GM21723 (cell line): ENCODE measurements around the gene OGFOD2.

ENCODE experiments used
- ATAC-seq: cut with Tn5 transposase; IDR thresholded peaks from one replicate; pipeline ENCODE4 v1.9.1; 2021; ENCODE audit warnings: mild to moderate bottlenecking, moderate library complexity; ENCODE audit not compliant: unreplicated experiment

OGFOD2 gene

DNA sequence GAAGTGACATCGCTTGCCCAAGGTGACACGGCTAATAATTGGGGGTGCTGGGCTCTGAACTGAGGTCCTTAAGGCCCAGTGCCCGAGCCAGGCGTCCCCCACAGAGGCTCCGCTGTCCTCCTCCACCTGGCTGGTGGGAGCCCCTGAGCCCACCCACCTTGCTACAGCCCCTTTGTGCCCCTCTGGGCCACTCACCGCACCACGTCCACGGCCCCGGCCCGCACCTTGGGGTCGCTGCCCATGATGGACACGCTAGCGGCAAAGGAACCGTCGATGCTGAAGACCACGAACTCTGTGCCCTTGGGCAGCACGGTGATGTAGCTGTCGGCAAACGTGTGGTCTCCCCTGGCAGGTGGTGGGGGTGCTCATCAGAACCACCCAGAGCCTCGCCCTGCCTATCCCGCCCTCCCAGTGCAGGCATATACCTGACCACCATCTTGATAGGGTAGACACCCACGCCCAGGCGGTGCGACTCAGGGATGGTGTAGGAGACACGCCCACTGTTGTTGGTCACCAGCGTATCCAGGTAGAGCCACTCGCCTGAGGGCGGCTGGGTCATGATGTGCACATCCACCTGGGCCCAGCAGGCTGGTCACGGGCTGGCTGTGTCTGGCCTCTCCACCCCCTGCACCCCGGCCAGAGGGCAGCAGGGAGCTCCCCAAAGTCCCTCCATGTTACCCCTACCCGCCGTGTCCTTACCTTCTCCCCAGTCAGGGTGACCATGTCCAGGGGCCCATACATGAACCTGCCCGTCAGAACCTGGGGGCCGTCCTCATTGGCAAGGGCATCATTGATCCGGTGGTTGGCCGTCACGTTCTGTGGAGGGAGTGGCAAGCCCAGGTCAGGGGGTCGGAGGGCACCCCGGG, 12.3 kb downstream of the OGFOD2 start:
- ATAC-seq = no peak

DNA sequence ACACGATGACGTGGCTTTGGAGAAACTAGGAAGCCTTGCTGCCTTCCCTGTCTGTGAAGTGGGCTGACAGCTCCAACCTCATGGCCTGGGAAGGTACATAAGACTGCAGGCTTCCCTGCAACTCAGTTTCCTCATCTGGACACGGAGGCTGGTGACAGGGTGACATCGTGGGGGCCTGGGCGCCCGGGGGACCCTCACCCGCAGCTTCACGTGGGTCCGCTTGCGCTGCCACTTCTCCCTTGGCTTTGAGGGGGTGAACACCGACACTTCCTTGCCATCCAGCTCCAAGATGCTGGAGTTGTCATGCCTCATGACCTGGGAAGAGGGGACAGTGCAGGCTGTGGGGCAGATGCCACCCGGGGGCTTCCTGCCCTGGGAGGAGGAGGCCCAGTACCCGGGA, 13.0 kb downstream of the OGFOD2 start:
- ATAC-seq = no peak

DNA sequence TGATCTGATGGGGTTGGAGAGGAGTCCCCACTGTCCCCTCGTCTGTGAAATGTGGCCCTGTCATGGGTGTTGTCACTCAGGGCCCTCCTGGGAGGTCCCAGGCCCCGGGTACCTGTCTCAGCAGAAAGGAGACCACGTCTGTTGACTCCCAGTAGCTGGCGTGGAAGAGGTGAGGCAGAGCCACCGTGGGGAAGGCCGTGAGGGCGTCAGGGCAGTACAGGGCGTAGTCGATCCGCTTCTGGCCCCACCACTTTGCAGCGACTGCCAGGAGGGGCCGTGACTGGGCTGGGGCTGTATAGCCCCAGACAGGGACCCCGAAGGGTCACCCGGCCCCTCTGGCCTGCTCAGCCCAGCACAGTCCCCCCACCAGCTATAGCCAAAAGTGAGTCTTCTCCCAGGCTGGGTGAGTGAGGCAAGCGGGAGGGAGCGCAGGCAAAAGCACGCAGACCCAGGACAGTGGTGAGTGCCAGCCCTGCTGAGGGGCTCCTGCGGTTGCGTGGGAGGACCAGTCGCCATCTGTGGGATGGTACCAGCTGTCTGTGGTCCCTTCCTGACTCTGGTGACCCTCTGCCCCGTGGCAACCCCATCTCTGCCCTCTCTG, 13.7 kb downstream of the OGFOD2 start:
- no peak for ATAC-seq

DNA sequence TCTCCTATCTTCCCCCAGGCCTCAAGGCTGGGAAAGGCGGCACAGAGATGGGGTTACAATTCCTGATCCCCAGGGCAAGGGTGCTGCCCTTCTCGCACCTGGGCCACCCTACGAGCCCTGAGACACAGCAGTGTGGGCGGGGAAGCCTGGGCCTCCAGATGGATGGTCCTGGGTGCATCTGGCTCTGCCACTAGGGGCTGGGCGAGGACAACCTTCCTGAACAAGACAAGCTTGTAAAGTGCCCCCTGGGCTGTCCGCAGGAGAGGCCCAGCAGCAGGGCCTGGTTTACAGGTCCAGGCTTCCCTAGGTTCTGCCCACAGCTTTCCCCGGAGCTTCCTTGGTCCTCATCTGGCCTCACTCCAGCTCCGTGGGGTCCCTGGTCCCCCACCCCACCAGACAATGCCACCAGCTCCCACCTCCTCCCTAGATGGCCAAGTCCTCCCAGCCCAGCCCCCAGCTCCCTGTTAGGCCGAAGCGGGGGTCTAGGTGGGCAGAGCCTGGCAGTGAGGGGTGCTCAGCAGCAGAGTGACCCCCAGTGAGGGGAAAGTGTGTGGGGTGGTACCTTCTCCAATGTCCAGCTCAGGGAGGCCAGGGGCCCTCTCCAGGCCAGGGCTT, 14.3 kb downstream of the OGFOD2 start:
- ATAC-seq = no peak

DNA sequence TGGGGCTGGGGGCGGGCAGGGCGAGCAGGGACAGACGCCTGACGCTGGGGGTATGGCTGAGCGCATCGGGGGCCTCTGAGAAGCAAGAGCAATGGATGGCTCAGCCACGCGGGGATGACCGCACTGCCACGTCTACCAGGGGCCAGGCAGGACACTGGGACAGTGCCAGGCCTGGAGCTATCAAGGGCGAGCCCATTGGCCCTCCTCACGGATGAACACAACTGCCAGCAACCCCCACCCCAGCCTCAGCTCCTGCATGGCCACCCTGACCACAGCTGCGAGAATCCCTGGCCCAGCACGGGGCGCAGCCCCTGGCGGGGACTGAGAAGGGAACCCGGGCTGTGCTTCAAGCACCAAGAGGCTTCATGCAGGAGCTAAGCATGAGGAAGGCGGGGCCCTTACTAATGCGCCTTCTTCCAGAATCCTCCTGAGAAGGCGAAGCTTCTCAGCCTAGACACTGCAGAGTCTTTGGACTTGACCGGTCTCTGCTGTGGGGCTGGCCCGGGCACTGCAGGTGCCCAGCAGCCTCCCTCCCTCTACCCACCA, 14.9 kb downstream of the OGFOD2 start:
- ATAC-seq = no peak

DNA sequence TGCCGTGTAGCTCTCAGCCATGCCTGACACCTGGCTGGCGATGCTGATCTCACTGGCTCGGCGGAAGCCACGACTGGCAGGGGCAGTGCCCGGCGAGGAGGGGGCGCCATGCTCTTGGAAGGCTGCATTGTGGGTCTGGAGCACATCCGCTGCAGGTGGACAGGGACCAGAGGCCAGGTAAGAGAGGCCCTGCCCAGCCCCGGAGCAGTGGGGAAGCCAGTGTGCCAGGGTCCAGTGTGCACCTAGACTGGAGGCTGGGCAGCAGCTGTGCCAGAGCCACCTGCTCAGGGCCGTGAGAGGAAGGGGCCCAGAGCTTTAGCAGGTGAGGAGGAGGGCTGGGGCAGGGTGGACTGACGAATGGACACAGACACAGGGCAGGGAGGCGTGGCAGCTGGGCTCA, 15.5 kb downstream of the OGFOD2 start:
- ATAC-seq = no peak

DNA sequence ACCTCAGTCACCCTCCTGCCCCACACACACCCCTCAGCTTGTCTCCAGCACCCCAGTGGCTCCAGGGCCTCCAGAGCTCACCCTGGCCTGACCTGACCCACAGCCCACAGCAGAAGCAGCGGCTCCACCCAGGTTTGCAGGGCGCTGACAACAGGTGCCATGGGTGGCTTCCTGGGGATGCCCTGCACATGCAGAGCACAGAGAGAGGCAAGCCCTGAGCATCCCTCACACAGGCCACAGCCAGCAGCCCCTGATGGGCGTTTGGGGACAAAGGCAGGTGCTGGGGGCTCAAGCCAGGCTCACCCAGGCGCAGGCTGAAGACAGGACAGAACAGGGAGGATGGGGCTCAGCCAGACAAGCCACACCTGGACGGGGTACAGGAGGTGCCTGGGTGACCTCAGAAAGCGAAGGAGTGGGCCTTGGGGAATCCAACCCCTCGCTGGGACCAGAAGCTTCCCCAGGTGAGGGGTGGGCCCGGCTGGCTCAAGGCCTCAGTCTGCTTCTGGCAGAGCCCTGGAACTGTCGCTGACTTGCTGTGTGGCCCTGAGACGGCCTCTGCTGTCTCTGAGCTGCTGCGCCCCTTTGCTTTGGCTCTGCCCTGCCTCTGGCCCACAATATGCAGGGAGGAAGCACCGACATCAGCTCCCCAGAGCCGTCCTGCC, 16.0 kb downstream of the OGFOD2 start:
- ATAC-seq = no peak

DNA sequence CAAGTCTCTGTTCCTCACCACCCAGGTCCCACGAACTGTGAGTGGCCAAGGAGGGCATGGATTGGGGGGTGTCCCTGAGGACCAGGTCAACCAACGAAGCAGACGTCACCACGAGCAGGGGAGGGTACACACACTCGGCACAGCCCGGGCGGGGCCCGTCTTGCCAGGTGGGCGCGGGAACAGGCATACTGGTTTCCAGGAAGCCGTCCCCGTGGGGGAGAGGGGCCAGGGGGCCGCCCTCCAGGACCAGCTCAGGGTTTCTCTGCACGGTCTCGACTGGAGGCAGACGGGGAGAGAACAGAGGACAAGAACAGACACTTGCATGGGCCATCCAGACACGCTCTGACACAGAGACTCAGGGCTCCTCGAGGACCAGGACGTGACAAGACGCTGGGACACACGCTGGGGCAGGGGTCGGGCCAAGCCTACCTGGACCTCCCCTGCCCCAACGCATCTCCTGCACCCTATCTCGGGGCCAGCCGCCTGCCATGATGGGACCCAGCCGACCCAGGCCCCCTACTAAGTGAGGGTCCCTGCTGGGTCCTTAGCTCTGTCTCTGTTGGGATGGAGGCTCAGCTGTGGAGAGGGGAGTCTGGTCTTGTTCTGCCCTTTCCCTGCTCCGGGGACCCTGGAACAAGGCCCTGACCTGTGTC, 16.7 kb downstream of the OGFOD2 start:
- no peak for ATAC-seq

DNA sequence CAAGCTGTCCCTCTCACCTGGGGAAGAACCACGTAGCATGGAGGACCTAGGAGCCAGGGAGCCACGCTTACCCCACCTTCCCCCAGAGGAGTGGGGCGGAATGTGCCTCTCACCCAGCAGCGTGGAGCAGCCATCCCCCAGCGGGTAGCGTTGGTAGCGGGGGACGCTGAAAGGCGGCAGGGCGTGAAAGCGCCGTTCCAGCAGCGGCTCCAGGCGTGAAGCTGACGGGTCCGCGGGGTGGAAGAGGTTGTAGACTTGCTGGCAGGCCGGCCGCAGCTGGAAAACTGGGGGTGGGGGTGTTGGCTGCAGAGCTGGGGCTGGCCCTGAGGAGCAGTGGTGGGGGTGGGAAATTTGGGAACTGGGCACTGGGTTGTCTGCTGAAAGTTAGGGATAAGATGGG, 17.3 kb downstream of the OGFOD2 start:
- ATAC-seq = no peak

DNA sequence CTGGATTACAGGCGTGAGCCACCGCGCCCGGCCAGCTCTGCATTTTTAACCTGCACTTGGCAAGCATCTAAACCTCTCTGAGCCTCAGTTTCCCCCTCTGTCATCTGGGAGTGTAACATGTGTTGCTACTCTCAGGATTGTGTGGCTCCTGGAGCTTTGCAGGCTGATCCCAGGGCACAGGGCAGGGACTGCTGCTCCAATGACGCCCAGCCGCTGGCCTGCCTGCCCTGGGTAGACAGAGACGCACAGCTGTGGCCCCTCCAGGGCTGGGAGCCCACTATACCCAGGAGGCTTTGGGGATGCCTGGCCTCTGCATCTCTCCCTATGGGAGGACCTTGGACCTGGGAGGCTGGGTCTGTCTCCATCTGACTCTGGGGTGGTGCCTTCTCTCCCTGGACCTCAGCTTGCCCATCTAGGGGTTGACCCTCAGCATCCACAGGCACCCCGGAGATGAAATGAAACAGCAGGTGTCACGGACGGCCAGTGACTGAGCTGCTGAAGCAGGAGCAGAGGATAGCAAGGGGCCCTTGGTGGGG, 19.2 kb downstream of the OGFOD2 start:
- no peak for ATAC-seq

DNA sequence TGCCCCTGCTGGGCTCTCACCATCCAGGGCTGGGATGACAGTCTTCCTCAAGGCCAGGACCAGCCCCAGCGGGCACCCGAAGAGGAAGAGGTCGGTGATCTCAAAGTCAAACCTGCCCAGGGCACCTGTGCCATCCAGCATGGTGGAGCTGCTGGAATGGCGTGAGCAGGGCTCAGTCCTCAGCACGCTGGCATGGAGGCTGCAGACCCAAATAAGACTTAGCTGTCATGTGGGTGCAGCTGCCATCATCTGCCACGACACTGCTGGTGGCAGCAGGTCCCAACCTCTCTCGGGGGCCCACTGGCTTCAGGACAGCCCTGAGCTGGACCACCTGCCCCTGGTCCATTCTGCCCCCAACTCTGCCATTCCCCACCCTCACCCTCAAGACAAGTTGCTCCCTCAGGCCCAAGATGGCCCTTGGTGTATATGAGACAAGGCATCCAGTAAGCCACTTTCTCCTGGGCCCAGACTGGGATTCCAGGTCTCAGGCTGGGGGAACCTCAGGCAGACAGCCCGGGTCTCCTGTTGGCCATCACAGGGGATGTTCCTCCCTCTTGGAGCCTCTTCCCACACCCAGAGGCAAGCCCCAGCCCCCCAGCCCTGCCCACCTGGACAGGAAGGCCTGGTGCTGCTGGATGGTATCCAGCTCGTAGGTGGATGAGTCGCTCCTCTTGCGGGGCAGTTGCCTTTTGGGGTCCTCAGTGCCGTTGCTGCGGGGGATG, 19.9 kb downstream of the OGFOD2 start:
- no peak for ATAC-seq

DNA sequence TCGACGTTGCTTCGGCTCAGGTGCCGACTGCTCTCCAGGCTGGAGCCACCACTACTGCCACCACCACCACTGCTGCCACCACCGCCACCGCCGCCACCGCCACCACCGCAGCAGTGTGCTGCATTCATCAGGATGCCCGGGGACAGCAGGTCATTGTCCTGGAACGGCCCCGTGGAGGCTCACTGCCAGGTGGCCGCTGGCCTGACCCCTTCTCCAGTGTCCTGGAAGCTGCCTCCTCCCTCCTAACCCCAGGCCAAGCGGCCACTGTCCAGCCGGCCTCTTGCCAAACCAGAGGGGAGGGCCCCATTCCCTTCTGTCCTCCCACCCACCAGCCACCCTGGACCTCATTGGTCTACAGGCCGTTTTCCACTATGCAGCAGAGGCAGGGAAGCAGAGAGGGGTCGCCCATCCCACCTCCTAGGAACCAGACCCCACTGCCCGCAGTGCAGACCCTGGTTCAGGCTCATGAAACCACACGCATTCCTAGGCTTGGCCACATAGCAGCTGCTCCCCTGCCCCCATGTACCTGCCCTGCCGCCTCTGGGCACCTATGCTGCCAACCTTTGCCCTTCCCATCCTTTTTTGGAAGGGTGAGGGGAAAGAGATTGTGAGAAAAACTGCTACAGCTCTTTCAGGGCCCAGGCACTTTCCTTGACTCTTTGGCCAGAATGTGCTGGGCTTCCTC, 20.6 kb downstream of the OGFOD2 start:
- ATAC-seq = no peak

DNA sequence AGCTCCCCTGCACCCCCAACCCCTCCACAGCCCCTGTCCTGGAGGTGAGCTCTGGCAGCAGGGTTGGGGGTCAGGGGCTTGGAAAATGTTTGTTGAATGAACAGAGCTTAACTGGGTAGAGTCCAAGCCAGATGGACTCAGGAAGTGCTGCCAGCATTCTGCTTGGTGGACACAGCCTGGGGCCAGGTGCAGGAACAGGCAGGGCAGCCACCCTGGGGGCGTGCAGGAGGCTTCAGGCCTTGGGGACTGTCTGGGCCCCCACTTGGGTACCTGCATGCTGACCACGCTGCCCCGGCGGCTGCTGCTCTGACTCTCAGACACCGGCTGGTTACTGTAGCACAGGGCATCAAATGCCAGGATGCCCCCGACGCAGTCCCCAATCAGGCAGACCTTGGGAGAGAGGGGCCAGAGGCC, 21.2 kb downstream of the OGFOD2 start:
- no peak for ATAC-seq

DNA sequence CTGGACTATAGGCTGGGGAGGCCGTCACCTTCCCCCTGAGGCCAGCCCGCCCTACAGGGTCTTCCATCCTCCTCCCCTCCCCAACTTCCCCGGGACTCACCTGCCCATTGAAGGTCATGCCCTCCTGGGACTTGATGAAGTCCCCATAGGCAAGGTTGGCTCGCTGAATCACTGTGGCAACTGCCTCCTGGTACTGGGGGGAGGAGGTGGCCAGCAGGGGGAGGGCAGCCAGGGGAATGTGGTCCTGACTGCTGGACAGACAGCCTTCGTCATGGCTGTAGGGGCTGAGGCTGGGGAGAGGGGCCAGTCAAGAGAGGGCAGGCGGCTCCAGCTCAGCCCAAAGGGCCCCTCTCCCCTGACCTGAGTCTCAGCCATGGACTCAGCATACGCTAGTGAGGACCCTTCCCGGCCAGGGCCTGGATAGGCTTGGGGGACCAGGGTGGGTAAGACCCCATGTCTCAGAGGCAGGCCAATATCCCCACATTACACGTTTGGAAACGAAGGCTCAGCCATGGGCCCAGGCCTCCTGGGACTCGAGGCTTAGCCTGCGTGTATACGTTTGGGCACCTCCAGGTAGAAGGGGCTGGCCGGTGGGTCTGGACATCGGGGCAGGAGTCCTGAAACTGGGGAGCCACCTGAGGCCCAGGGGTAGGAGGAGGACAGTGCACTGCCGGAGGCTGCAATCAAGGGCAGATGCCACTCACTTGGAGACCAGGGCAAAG, 21.7 kb downstream of the OGFOD2 start:
- ATAC-seq = no peak

DNA sequence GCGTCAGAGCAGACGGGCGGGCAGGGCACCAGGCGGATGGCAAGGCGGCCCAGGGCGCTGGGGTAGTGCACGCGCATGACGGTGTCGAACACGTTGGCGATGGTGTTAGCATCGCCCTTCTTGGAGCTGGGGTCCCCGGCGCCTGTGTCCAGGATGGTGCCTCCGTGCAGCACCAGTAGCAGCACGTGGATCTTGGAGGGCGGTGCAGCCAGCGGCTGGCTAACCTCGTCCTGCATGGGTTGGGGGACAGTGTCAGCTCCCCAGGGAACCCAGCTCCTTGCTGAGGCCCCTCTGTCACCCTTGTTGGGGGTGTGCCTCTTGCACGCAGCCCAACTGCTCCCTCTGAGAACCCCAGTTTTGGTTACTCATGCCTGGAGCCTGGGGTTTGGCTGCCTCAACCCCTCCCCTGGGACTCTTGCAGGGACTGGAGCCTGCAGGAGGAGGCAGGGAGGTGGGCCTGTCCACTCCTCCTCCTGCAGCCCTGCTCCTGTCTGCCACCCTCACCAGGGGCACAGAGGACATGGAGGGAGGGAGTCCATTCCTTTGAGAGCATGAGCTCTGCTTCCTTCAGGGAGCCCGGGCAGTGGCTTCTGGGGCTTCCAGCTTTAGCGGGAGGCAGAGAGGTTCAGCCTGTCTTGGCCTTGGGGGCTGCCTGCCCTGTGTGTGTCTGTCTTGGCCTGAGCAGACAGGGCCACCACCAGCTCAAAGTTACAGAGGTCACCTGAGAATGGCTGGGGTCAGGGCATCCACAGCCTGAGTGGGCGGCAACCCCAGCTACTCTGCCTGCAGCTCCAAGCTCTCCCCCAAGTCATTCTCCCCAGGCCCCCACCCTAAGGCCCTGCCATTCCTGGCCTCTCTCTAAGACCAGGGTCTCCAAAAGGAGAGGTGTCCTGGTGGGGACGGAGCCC, 22.6 kb downstream of the OGFOD2 start:
- no peak for ATAC-seq

DNA sequence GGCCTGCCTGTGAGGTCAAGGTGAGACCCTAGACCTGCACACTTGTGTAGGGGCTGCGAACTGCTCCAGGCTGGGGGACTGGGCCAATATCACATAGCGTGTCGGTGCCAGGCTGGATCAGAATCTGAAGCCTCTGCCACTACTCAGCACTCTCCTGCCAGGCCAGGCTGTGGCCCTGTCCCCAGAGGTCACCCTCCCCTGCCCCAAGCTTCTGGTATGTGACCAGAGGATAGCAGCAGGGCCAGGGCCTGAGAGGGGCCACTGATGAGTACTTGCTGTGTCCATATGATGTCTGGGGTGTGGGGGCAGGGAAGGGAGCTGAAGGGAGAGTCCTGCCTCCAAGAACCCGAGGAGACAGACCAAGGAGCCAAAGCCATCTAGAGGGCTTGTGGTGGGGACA, 23.3 kb downstream of the OGFOD2 start:
- no peak for ATAC-seq

DNA sequence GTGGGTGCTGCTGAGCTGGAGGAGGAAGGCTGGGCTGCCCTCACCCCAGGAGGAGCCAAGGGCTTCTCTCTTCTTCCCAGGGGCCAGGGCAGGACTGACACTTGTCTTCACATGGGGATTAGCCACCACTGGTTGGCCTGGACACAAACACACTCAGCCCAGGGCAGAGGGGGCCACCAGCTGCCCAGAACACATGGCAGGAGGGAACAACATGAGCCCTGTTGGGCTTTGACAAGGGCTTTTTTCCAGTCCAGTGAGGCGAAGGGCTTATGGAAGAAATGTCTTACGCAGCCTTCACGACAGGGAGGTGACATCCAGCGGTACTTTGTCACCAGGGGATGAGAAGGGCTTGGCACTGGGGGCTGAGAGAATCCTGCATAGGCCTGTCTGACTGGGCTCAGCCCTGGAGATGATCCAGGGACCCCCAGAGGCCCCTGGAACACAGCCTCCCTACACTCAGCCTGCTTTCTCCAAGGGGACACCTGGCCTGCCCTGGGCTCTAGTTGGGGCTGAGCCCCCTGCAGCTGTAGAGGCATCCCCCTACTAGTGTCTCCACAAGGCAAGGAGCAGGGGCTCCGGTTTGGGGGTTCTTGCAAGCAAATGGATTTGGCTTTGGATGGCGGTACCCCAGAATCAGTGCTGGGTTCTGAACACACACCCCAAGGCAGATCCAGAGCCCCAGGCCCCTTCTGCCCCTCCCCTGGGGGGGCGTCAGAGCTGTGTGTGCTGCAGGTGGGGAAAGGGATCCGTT, 24.3 kb downstream of the OGFOD2 start:
- ATAC-seq = no peak
